HCT116 (cell line): ENCODE results near the gene RCAN2. TPM values are rescaled to one million over a fixed set of nuclear protein-coding genes. Genes with fewer than 3 reads are reported as not detected.

Source experiments
- ATAC-seq: fragments of 200-7000 bp; cut with Tn5 transposase; 2 replicates; pipeline ENCODE4 v1.9.1; 2020; ENCODE audit warnings: mild to moderate bottlenecking, moderate library complexity
- BruUV-seq: library from RNA; stranded (reverse); fragments of 400-500 nt; replicated peaks from 2 replicates; lab custom pipeline; 2021; lab: Mats Ljungman, UMichigan
- CTCF ChIA-PET: fragments of 300-600 bp; sonication (Branson Sonifier 250); formaldehyde crosslinking; loops from one replicate; lab custom pipeline; 2021; ENCODE audit warnings: antibody characterized with exemption; lab: Charles Lee
- POLR2A ChIA-PET: fragments of 300-600, 350-600 bp; sonication (Branson Sonifier 250); formaldehyde crosslinking; loops from one replicate; lab custom pipeline; 2021; ENCODE audit warnings: antibody characterized with exemption; lab: Charles Lee
- RAD21 ChIA-PET, 2 experiments: fragments of 300-600 bp; sonication (Branson Sonifier 250); formaldehyde crosslinking; loops; one replicate each; lab custom pipeline; 2023; ENCODE audit warnings: low total read pairs in 2 of 2; ENCODE audit not compliant: uncharacterized antibody in 2 of 2, unreplicated experiment in 2 of 2, low non-redundant PET in 1 of 2; lab: Charles Lee
- DNase-seq: peaks from one replicate; pipeline ENCODE4 v3.0.0-alpha.2; 2010; ENCODE audit warnings: low read depth, low spot score
- H2AFZ ChIP-seq: fragments of 200-600 bp; shearing (Covaris generic), sonication (generic); 2 replicates; pipeline ENCODE4 v1.6.1; 2017; ENCODE audit warnings: low read depth, mixed run types, mixed read lengths, antibody characterized with exemption, low read length; ENCODE audit not compliant: poor library complexity, severe bottlenecking
- H3K27ac ChIP-seq: 2 replicates; pipeline ENCODE4 v1.5.1; 2012; ENCODE audit warnings: low read depth, low read length
- H3K27me3 ChIP-seq: fragments of 200-600 bp; sonication (generic); 2 replicates; pipeline ENCODE4 v1.6.1; 2016; ENCODE audit warnings: mixed run types, low read length, mixed read lengths; ENCODE audit not compliant: insufficient read depth
- H3K36me3 ChIP-seq, 2 experiments: fragments of 200-500 bp in 1 of 2; fragments of 200-600 bp in 1 of 2; sonication (Bioruptor generic) in 1 of 2; sonication (generic) in 1 of 2; 2 replicates each; pipeline versions ENCODE4 v1.5.1 to v1.6.1; 2014 to 2016; ENCODE audit warnings: low read length in 2 of 2, inconsistent platforms in 1 of 2, mixed read lengths in 1 of 2, mixed run types in 1 of 2; ENCODE audit not compliant: insufficient read depth in 2 of 2, control insufficient read depth in 1 of 2
- H3K4me1 ChIP-seq, 2 experiments: fragments of 200-600 bp in 1 of 2; sonication (generic) in 1 of 2; 2 replicates each; pipeline versions ENCODE4 v1.5.1 to v1.6.1; 2012 to 2017; ENCODE audit warnings: low read length in 2 of 2, inconsistent platforms in 1 of 2, mild to moderate bottlenecking in 1 of 2, mixed read lengths in 1 of 2, mixed run types in 1 of 2, moderate library complexity in 1 of 2; ENCODE audit not compliant: insufficient read depth in 2 of 2, control insufficient read depth in 1 of 2
- H3K4me2 ChIP-seq: fragments of 200-600 bp; sonication (generic); 2 replicates; pipeline ENCODE4 v1.6.1; 2017; ENCODE audit warnings: mixed run types, low read length, mixed read lengths
- H3K4me3 ChIP-seq, 2 experiments: fragments of 200-600 bp in 1 of 2; sonication (generic) in 1 of 2; replicated peaks in 1 of 2; 2 replicates each; pipeline ENCODE4 v1.5.1; 2011 to 2016; ENCODE audit warnings: low read length in 2 of 2, control low read depth in 1 of 2, low read depth in 1 of 2, mild to moderate bottlenecking in 1 of 2, mixed read lengths in 1 of 2, mixed run types in 1 of 2
- H3K79me2 ChIP-seq: fragments of 200-600 bp; sonication (generic); 2 replicates; pipeline ENCODE4 v1.6.1; 2017; ENCODE audit warnings: mild to moderate bottlenecking, mixed run types, low read length, moderate library complexity, mixed read lengths; ENCODE audit not compliant: insufficient read depth
- H3K9ac ChIP-seq: fragments of 200-600 bp; sonication (generic); 2 replicates; pipeline ENCODE4 v1.6.1; 2016; ENCODE audit warnings: low read length, mixed read lengths
- H3K9me2 ChIP-seq: fragments of 200-600 bp; sonication (generic), shearing (Covaris generic); 2 replicates; pipeline ENCODE4 v1.6.1; 2017; ENCODE audit warnings: mixed run types, mild to moderate bottlenecking, moderate library complexity; ENCODE audit not compliant: insufficient read depth
- H3K9me3 ChIP-seq, 2 experiments: fragments of 200-500 bp in 1 of 2; fragments of 200-600 bp in 1 of 2; sonication (Bioruptor generic) in 1 of 2; sonication (generic) in 1 of 2; 2 replicates each; pipeline ENCODE4 v1.6.1; 2014 to 2017; ENCODE audit warnings: low read length in 2 of 2, mixed read lengths in 2 of 2, inconsistent platforms in 1 of 2, low read depth in 1 of 2, mild to moderate bottlenecking in 1 of 2, mixed run types in 1 of 2, moderate library complexity in 1 of 2; ENCODE audit not compliant: control insufficient read depth in 1 of 2, insufficient read depth in 1 of 2
- H4K20me1 ChIP-seq: fragments of 200-600 bp; sonication (generic), shearing (Covaris generic); 2 replicates; pipeline ENCODE4 v1.6.1; 2017; ENCODE audit warnings: mixed run types, mild to moderate bottlenecking, moderate library complexity; ENCODE audit not compliant: insufficient read depth
- CBX3 ChIP-seq: IDR thresholded peaks from 2 replicates; pipeline ENCODE4 v1.6.1; 2012; ENCODE audit warnings: low read depth
- EGR1 ChIP-seq: IDR thresholded peaks from 2 replicates; pipeline ENCODE4 v1.6.1; 2012; ENCODE audit warnings: low read depth
- EZH2 ChIP-seq: fragments of 200-600 bp; sonication (generic); IDR thresholded peaks from 2 replicates; pipeline ENCODE4 v1.6.1; 2017; ENCODE audit warnings: antibody characterized with exemption, mixed run types
- EZH2phosphoT487 ChIP-seq: fragments of 200-600 bp; IDR thresholded peaks from 2 replicates; pipeline ENCODE4 v1.6.1; 2018; ENCODE audit warnings: antibody characterized with exemption, borderline replicate concordance
- POLR2A ChIP-seq: IDR thresholded peaks from 2 replicates; pipeline ENCODE4 v1.7.0; 2011; ENCODE audit warnings: borderline replicate concordance; ENCODE audit not compliant: insufficient read depth, insufficient read length; ENCODE audit errors: extremely low read depth
- POLR2AphosphoS5 ChIP-seq: IDR thresholded peaks from 2 replicates; pipeline ENCODE4 v1.6.1; 2011; ENCODE audit warnings: mild to moderate bottlenecking, low read depth, low read length, moderate library complexity
- RAD21 ChIP-seq: IDR thresholded peaks from 2 replicates; pipeline ENCODE4 v1.6.1; 2012; ENCODE audit warnings: low read depth, mild to moderate bottlenecking
- SP1 ChIP-seq: IDR thresholded peaks from 2 replicates; pipeline ENCODE4 v1.6.1; 2012; ENCODE audit warnings: low read depth
- TCF7L2 ChIP-seq: IDR thresholded peaks from 2 replicates; pipeline ENCODE4 v1.7.0; 2011; ENCODE audit warnings: borderline replicate concordance, inconsistent platforms; ENCODE audit not compliant: insufficient read depth, insufficient read length; ENCODE audit errors: extremely low read depth
- ZBTB33 ChIP-seq: IDR thresholded peaks from 2 replicates; pipeline ENCODE4 v1.6.1; 2011; ENCODE audit warnings: mild to moderate bottlenecking, low read length, moderate library complexity; ENCODE audit not compliant: insufficient replicate concordance; ENCODE audit errors: extremely low read depth
- ZFX ChIP-seq: fragments of 450-650 bp; IDR thresholded peaks from 2 replicates; pipeline ENCODE4 v1.6.1; 2017
- ZNF274 ChIP-seq: fragments of 200-500 bp; sonication (Bioruptor generic); IDR thresholded peaks from 2 replicates; pipeline ENCODE4 v1.6.1; 2014; ENCODE audit warnings: mild to moderate bottlenecking, low read depth, low read length, inconsistent platforms
- intact Hi-C: fragments of 100-400 bp; cut with micrococcal nuclease; formaldehyde crosslinking; loops from 2 replicates; pipeline ENCODE4 v1.10.0; 2022
- total RNA-seq: library from RNA; stranded (reverse); gene quantifications from one replicate; pipeline ENCODE4 v1.2.1, GENCODE V29; 2021; ENCODE audit not compliant: unreplicated experiment
- TF ChIP-seq, protein P1 (sequence below): IDR thresholded peaks from 2 replicates; pipeline ENCODE4 v1.6.1; 2012
- TF ChIP-seq, protein P2 (sequence below): IDR thresholded peaks from 2 replicates; pipeline ENCODE4 v1.6.1; 2012; ENCODE audit warnings: low read depth

Gene RCAN2
- total RNA-seq, 1 experiment from 2014 or later: 0.57 TPM

DNA sequence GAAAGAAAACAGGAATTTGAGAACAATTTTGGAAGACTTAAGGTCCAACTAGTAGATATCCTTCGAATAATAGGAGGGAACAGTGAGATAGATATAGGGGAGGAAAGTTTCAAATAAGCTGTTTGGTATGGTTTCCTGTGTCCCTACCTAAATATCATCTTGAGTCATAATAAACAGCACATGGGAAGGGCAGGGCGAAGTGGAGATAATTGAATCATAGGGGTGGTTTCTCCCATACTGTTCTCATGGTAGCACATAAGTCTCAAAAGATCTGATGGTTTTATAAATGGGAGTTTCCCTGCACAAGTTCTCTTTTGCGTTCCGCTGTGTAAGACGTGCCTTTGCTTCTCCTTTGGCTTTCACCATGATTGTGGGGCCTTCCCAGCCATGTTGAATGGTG lies 281.0 kb downstream of the RCAN2 start (continued):
- TF ChIP-seq SP1 (no peak), EZH2 (no peak), TCF7L2 (no peak), ZNF274 (no peak)
- TF ChIP-seq, protein P1, sequence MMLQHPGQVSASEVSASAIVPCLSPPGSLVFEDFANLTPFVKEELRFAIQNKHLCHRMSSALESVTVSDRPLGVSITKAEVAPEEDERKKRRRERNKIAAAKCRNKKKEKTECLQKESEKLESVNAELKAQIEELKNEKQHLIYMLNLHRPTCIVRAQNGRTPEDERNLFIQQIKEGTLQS: no peak
- TF ChIP-seq, all 23 proteins: peak for 0

DNA sequence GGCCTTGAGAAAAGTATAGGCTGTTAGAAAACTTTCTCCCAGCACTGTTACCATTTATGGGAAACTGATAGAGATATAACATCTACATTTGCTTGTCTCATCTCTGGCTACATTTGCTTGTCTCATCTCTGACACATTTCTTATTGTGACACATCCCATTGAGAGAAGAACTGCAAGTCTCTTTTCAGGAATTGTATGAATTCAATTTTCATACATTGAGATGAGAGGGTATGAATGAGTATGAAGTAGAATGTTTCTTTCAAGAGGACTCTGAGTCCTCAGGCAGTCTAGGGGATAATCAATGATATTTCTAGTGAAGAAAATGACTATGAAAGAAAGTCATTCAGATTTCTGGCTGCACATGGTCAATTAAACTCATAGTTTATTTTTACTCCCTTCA lies 282.9 kb downstream of the RCAN2 start:
- CTCF ChIA-PET: interaction anchor here (2.4 kb wide), 1 partner anchor 118 kb away, joined by 10 read pairs; no protein-coding TSS in a partner anchor
- intact Hi-C loops: no loop called here

More for the DNA sequence above, 282.9 kb downstream of the RCAN2 start:
- ATAC-seq: no peak
- Histone ChIP-seq H4K20me1 (no peaks in the 10 kb centered on the region), H3K79me2 (no peaks in the 10 kb centered on the region), H3K9me2 (no peaks in the 10 kb centered on the region), H3K4me2 (no peak overlapping the region), H3K4me3 (no peak overlapping the region), H3K4me1 (no peaks in the 10 kb centered on the region), H3K27ac (no peak overlapping the region), H2AFZ (no peak overlapping the region), H3K27me3 (no peaks in the 10 kb centered on the region), H3K36me3 (no peaks in the 10 kb centered on the region), H3K9me3 (no peaks in the 10 kb centered on the region), H3K9ac (no peak overlapping the region)
- TF ChIP-seq CBX3 (no peak), POLR2AphosphoS5 (no peak), EGR1 (no peak), EZH2phosphoT487 (no peak), ZFX (no peak), ZBTB33 (no peak), ZNF274 (no peak), POLR2A (no peak), SP1 (no peak), RAD21 (no peak)
- TF ChIP-seq, protein P2, sequence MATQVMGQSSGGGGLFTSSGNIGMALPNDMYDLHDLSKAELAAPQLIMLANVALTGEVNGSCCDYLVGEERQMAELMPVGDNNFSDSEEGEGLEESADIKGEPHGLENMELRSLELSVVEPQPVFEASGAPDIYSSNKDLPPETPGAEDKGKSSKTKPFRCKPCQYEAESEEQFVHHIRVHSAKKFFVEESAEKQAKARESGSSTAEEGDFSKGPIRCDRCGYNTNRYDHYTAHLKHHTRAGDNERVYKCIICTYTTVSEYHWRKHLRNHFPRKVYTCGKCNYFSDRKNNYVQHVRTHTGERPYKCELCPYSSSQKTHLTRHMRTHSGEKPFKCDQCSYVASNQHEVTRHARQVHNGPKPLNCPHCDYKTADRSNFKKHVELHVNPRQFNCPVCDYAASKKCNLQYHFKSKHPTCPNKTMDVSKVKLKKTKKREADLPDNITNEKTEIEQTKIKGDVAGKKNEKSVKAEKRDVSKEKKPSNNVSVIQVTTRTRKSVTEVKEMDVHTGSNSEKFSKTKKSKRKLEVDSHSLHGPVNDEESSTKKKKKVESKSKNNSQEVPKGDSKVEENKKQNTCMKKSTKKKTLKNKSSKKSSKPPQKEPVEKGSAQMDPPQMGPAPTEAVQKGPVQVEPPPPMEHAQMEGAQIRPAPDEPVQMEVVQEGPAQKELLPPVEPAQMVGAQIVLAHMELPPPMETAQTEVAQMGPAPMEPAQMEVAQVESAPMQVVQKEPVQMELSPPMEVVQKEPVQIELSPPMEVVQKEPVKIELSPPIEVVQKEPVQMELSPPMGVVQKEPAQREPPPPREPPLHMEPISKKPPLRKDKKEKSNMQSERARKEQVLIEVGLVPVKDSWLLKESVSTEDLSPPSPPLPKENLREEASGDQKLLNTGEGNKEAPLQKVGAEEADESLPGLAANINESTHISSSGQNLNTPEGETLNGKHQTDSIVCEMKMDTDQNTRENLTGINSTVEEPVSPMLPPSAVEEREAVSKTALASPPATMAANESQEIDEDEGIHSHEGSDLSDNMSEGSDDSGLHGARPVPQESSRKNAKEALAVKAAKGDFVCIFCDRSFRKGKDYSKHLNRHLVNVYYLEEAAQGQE: no peak
- no peak for DNase-seq
- no TSS peak for BruUV-seq
- ChIA-PET POLR2A (no interaction called here), RAD21 (no interaction called here)
